IPS-15b (cell line): ENCODE measurements around the gene CLASRP.
A peak's percentile ranks its signal among the peaks of the same experiment; 100 is the strongest.

Source experiments
- H3K27me3 ChIP-seq: one replicate; pipeline ENCODE4 v1.6.1; 2013; ENCODE audit warnings: low read length; ENCODE audit not compliant: control insufficient read depth, insufficient read depth
- H3K36me3 ChIP-seq: one replicate; pipeline ENCODE4 v1.6.1; 2013; ENCODE audit warnings: low read length; ENCODE audit not compliant: control insufficient read depth, insufficient read depth
- H3K4me1 ChIP-seq: one replicate; pipeline ENCODE4 v1.6.1; 2013; ENCODE audit warnings: mild to moderate bottlenecking, low read length; ENCODE audit not compliant: control insufficient read depth, insufficient read depth
- H3K4me3 ChIP-seq: one replicate; pipeline ENCODE4 v1.5.1; 2013; ENCODE audit warnings: low read depth, low read length
- H3K9ac ChIP-seq: one replicate; pipeline ENCODE4 v1.6.1; 2013; ENCODE audit warnings: low read depth, mild to moderate bottlenecking, low read length
- H3K9me3 ChIP-seq: one replicate; pipeline ENCODE4 v1.6.1; 2013; ENCODE audit warnings: mild to moderate bottlenecking, low read length; ENCODE audit not compliant: control insufficient read depth, insufficient read depth

CLASRP gene

GRCh38 chr19:45070214-45070613 lies 31.4 kb downstream of the CLASRP start:
- Histone ChIP-seq H3K4me1 (peaks cover 4% of the 10 kb centered on the region), H3K9me3 (no peaks in the 10 kb centered on the region), H3K4me3 (no peak overlapping the region), H3K27me3 (no peaks in the 10 kb centered on the region), H3K9ac (no peak overlapping the region), H3K36me3 (peaks cover 48% of the 10 kb centered on the region)

GRCh38 chr19:45070861-45071544 lies 32.2 kb downstream of the CLASRP start:
- Histone ChIP-seq H3K27me3 (no peaks in the 10 kb centered on the region), H3K4me3 (no peak overlapping the region), H3K36me3 (peaks cover 46% of the 10 kb centered on the region), H3K4me1 (peaks cover 4% of the 10 kb centered on the region), H3K9ac (no peak overlapping the region), H3K9me3 (no peaks in the 10 kb centered on the region)

GRCh38 chr19:45071545-45071938 lies 32.7 kb downstream of the CLASRP start:
- peaks cover 46% of the 10 kb centered on the region for H3K36me3 ChIP-seq
- no peak overlapping the region for H3K9ac ChIP-seq
- H3K9me3 ChIP-seq, result no peaks in the 10 kb centered on the region
- H3K27me3 ChIP-seq, result no peaks in the 10 kb centered on the region
- H3K4me3 ChIP-seq, result no peak overlapping the region
- peaks cover 5% of the 10 kb centered on the region for H3K4me1 ChIP-seq

- H3K36me3 ChIP-seq, result peaks cover 39% of the 10 kb centered on the region
- no peaks in the 10 kb centered on the region for H3K9me3 ChIP-seq
- peak overlapping the region; percentile 24 for H3K9ac ChIP-seq
- H3K4me3 ChIP-seq, result no peak overlapping the region
- no peaks in the 10 kb centered on the region for H3K27me3 ChIP-seq
- H3K4me1 ChIP-seq, result peaks cover 11% of the 10 kb centered on the region
Measured at GRCh38 chr19:45071969-45072790, 33.3 kb downstream of the CLASRP start.

GRCh38 chr19:45074744-45075300 lies 36.0 kb downstream of the CLASRP start:
- Histone ChIP-seq H3K4me3 (peak overlapping the region; percentile 88), H3K4me1 (peaks cover 20% of the 10 kb centered on the region), H3K36me3 (peaks cover 26% of the 10 kb centered on the region), H3K9ac (peak overlapping the region; percentile 47), H3K27me3 (no peaks in the 10 kb centered on the region), H3K9me3 (no peaks in the 10 kb centered on the region)

- Histone ChIP-seq H3K4me1 (peaks cover 20% of the 10 kb centered on the region), H3K9ac (peak overlapping the region; percentile 73), H3K4me3 (peak overlapping the region; percentile 88), H3K36me3 (peaks cover 20% of the 10 kb centered on the region), H3K9me3 (no peaks in the 10 kb centered on the region), H3K27me3 (no peaks in the 10 kb centered on the region)
Measured at GRCh38 chr19:45075301-45076028, 36.6 kb downstream of the CLASRP start.

- H3K9ac ChIP-seq, result peak within 1 kb of the TSS; percentile 73
- no peaks in the 10 kb centered on the region for H3K9me3 ChIP-seq
- H3K36me3 ChIP-seq, result peaks cover 14% of the 10 kb centered on the region
- H3K27me3 ChIP-seq, result no peaks in the 10 kb centered on the region
- peaks cover 25% of the 10 kb centered on the region for H3K4me1 ChIP-seq
- peak within 1 kb of the TSS; percentile 88 for H3K4me3 ChIP-seq
Measured at GRCh38 chr19:45076029-45076850, 37.4 kb downstream of the CLASRP start, which contains the start of gene ZNF296. TSS of gene ZNF296 (minus strand) at chr19:45076478. CDS start at chr19:45076373, 105 bp downstream.

GRCh38 chr19:45076851-45077730 lies 38.2 kb downstream of the CLASRP start:
- H3K36me3 ChIP-seq, result peaks cover 11% of the 10 kb centered on the region
- no peak overlapping the region for H3K9ac ChIP-seq
- peak overlapping the region; percentile 35 for H3K4me3 ChIP-seq
- no peaks in the 10 kb centered on the region for H3K27me3 ChIP-seq
- peaks cover 25% of the 10 kb centered on the region for H3K4me1 ChIP-seq
- H3K9me3 ChIP-seq, result no peaks in the 10 kb centered on the region

GRCh38 chr19:45078390-45079062 lies 39.7 kb downstream of the CLASRP start:
- Histone ChIP-seq H3K9me3 (no peaks in the 10 kb centered on the region), H3K27me3 (no peaks in the 10 kb centered on the region), H3K36me3 (peaks cover 10% of the 10 kb centered on the region), H3K9ac (peak overlapping the region; percentile 79), H3K4me1 (peaks cover 25% of the 10 kb centered on the region), H3K4me3 (peak overlapping the region; percentile 96)
